ENCODE data around the gene BANP.
"Not testable (repeated sequence)": the region's sequence is repeated elsewhere in the genome, so short reads cannot be mapped to it uniquely, and the experiment has no call there.

The BANP gene

GRCh38 chr16:88119881-88120751 lies 168.9 kb downstream of the BANP start:
- not testable (repeated sequence) for H3K4me3 ChIP-seq (ENCODE audit: low read length); DNase-seq (ENCODE audit: low read depth, low spot score)

DNA sequence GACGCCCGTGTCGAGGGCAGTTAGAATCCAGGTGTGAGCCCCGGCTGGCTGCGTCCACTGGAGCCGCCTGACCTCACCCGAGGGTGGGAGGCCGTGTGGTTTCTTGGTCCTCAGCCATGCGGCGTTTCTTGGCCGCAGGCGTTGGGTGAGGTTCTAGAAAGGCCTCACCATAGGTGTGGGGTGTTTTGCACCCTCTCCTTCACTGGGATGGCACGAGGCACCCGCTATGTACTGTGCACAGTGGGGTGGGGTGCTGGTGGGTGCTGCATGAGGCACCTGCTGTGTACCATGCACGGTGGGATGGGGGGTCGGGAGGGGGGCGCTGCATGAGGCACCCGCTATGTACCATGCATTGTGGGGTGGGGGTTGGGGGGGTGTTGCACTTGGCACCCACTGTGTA lies 169.6 kb downstream of the BANP start:
- H3K4me3 ChIP-seq (ENCODE audit: low read length) = no peak overlapping the region
- no peak for DNase-seq (ENCODE audit: low read depth, low spot score)

DNA sequence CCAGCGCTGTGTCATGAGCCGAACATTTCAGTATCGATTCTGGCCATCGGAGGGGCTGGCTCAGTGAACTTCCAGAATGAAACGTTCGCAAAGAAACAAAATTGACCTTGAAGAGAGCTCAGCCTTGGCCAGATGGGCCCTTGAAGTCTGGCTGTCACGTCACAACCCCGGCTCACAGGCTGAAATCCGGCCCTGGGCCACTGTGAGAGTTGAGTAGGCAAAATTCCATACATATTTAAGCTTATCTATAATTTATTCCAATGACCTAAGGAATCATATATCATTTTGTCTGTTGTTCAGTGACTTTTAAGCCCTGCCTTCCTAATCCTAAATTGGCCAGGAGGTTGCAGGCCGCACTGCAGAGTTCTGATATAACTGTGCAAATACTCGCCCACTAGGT lies 170.2 kb downstream of the BANP start:
- not testable (repeated sequence) for DNase-seq (ENCODE audit: low read depth, low spot score); H3K4me3 ChIP-seq (ENCODE audit: low read length)

GRCh38 chr16:88121886-88122580 lies 170.8 kb downstream of the BANP start:
- no peak overlapping the region for H3K4me3 ChIP-seq (ENCODE audit: low read length)
- DNase-seq (ENCODE audit: low read depth, low spot score) = no peak
